ENCODE data around the gene TNFAIP3. TPM values are rescaled to one million over a fixed set of nuclear protein-coding genes. Genes with fewer than 3 reads are reported as not detected.
A peak's percentile ranks its signal among the peaks of the same experiment; 100 is the strongest.

The TNFAIP3 gene
- total and polyA plus RNA-seq, 2 donors (not counting 1 experiment from before 2014, with no cell fraction given), result 86.2 to 92.0 TPM

DNA sequence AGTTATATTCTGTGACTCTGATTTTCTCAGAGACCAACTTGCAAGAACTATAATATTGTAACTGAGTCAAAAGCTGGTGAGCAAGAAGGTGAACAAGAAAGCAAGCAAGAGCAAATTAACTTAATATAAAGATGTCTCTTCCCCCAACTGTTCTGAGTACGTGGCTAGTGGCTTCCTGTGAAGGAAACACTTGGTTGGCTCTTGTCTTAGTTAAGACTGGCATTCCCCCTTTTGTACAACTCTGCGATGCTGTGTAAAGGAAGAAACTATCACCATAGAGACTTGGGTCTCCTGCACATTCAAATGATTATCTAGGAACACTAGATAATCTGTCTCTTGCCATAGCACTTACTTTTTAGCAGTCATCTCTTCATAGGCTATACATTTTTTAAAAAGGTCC, 47.3 kb upstream of the TNFAIP3 start:
- Histone ChIP-seq H3K4me3 (ENCODE audit: control extremely low read depth in 1 of 5, extremely low read depth in 1 of 5, insufficient read depth in 1 of 5, low read depth in 2 of 5, low read length in 4 of 5) (peak overlapping the region in 1 of 5 experiments; percentile 15), H4K20me1 (ENCODE audit: control insufficient read depth, insufficient read depth, low read length, poor library complexity, severe bottlenecking) (no peaks in the 10 kb centered on the region), H3K36me3 (replicated peaks in 1 of 2; ENCODE audit: control extremely low read depth in 1 of 2, control insufficient read depth in 1 of 2, extremely low read depth in 1 of 2, insufficient read depth in 2 of 2, low read length in 1 of 2) (no peaks in the 10 kb centered on the region), H2AFZ (ENCODE audit: insufficient read depth, low read depth, low read length, poor library complexity, severe bottlenecking) (peak overlapping the region; percentile 61), H3K27ac (ENCODE audit: low read length in 2 of 2) (peak overlapping the region; percentile 6 to 56), H3K4me2 (replicated peaks; ENCODE audit: low read depth, low read length, poor library complexity, severe bottlenecking) (peak overlapping the region; percentile 58), H3K79me2 (ENCODE audit: control insufficient read depth, insufficient read depth, low read length) (no peaks in the 10 kb centered on the region), H3K9me3 (ENCODE audit: control extremely low read depth in 1 of 3, control insufficient read depth in 2 of 3, insufficient read depth in 1 of 3, low read length in 2 of 3) (no peaks in the 10 kb centered on the region), H3K27me3 (replicated peaks in 1 of 4; ENCODE audit: control extremely low read depth in 1 of 4, control insufficient read depth in 3 of 4, insufficient read depth in 4 of 4, low read length in 3 of 4) (no peaks in the 10 kb centered on the region), H3K4me1 (ENCODE audit: control insufficient read depth in 2 of 2, insufficient read depth in 2 of 2, low read length in 2 of 2) (peaks cover 26 to 28% of the 10 kb centered on the region in 2 donors), H3K9ac (ENCODE audit: low read length) (peak overlapping the region; percentile 24)
- intact Hi-C loops (cut with micrococcal nuclease), result no loop called here
- Mint-ChIP-seq H3K4me3 (peak overlapping the region; percentile 33), H3K27ac (peak overlapping the region; percentile 16), H3K9me3 (ENCODE audit: insufficient read depth) (no peaks in the 10 kb centered on the region), H3K27me3 (no peaks in the 10 kb centered on the region), H3K4me1 (peaks cover 45% of the 10 kb centered on the region)
- TF ChIP-seq EZH2 (IDR thresholded peaks at IDR 0.05; ENCODE audit: borderline replicate concordance, insufficient read depth, low read depth, low read length, poor library complexity, severe bottlenecking), result no peak
- TF ChIP-seq, protein P1, sequence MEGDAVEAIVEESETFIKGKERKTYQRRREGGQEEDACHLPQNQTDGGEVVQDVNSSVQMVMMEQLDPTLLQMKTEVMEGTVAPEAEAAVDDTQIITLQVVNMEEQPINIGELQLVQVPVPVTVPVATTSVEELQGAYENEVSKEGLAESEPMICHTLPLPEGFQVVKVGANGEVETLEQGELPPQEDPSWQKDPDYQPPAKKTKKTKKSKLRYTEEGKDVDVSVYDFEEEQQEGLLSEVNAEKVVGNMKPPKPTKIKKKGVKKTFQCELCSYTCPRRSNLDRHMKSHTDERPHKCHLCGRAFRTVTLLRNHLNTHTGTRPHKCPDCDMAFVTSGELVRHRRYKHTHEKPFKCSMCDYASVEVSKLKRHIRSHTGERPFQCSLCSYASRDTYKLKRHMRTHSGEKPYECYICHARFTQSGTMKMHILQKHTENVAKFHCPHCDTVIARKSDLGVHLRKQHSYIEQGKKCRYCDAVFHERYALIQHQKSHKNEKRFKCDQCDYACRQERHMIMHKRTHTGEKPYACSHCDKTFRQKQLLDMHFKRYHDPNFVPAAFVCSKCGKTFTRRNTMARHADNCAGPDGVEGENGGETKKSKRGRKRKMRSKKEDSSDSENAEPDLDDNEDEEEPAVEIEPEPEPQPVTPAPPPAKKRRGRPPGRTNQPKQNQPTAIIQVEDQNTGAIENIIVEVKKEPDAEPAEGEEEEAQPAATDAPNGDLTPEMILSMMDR (IDR thresholded peaks at IDR 0.05), result no peak
- WGBS (ENCODE audit: insufficient coverage), result 0% methylated on average over 1 of the region's 2 CpGs
- peak; percentile 55 for ATAC-seq (ENCODE audit: low read depth)
- ChIA-PET CTCF (interaction anchor here (1.0 kb wide), 1 partner anchor 21 kb away, joined by 3 read pairs; no protein-coding TSS in a partner anchor), POLR2A (no interaction called here)
- peak; percentile 71 for DNase-seq

DNA sequence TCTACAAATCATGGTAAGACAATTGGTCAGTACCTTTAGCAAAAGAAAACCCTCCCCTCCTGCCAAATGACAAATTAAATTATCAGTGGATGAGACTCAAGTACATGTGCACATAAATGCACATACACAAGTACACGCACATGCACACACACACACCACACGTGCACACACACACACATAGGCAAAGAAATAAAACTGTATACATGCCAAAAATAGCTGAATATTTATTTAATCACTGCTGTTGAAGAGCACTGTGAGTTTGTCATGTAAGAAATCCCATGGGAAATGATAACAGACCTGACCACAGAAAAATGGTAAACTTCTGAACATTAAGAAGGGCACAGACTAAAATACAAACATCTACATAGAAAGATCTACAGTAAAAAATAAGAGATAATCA, 46.6 kb upstream of the TNFAIP3 start:
- TF ChIP-seq, protein P1 (IDR thresholded peaks at IDR 0.05), result no peak
- TF ChIP-seq EZH2 (IDR thresholded peaks at IDR 0.05; ENCODE audit: borderline replicate concordance, insufficient read depth, low read depth, low read length, poor library complexity, severe bottlenecking), result no peak
- ATAC-seq (ENCODE audit: low read depth), result no peak
- Histone ChIP-seq H3K36me3 (replicated peaks in 1 of 2; ENCODE audit: control extremely low read depth in 1 of 2, control insufficient read depth in 1 of 2, extremely low read depth in 1 of 2, insufficient read depth in 2 of 2, low read length in 1 of 2) (no peaks in the 10 kb centered on the region), H2AFZ (ENCODE audit: insufficient read depth, low read depth, low read length, poor library complexity, severe bottlenecking) (peak overlapping the region; percentile 61), H3K4me1 (ENCODE audit: control insufficient read depth in 2 of 2, insufficient read depth in 2 of 2, low read length in 2 of 2) (peaks cover 26 to 28% of the 10 kb centered on the region in 2 donors), H3K9ac (ENCODE audit: low read length) (peak overlapping the region; percentile 24), H3K27ac (ENCODE audit: low read length in 2 of 2) (peak overlapping the region in 1 of 2 donors; percentile 41), H3K4me3 (ENCODE audit: control extremely low read depth in 1 of 5, extremely low read depth in 1 of 5, insufficient read depth in 1 of 5, low read depth in 2 of 5, low read length in 4 of 5) (no peak overlapping the region), H3K4me2 (replicated peaks; ENCODE audit: low read depth, low read length, poor library complexity, severe bottlenecking) (peak overlapping the region; percentile 58), H4K20me1 (ENCODE audit: control insufficient read depth, insufficient read depth, low read length, poor library complexity, severe bottlenecking) (no peaks in the 10 kb centered on the region), H3K79me2 (ENCODE audit: control insufficient read depth, insufficient read depth, low read length) (no peaks in the 10 kb centered on the region), H3K9me3 (ENCODE audit: control extremely low read depth in 1 of 3, control insufficient read depth in 2 of 3, insufficient read depth in 1 of 3, low read length in 2 of 3) (no peaks in the 10 kb centered on the region), H3K27me3 (replicated peaks in 1 of 4; ENCODE audit: control extremely low read depth in 1 of 4, control insufficient read depth in 3 of 4, insufficient read depth in 4 of 4, low read length in 3 of 4) (no peaks in the 10 kb centered on the region)
- Mint-ChIP-seq H3K27me3 (no peaks in the 10 kb centered on the region), H3K4me1 (peaks cover 45% of the 10 kb centered on the region), H3K27ac (no peak overlapping the region), H3K4me3 (no peak overlapping the region), H3K9me3 (ENCODE audit: insufficient read depth) (no peaks in the 10 kb centered on the region)
- no CpG with 5 or more reads among the region's 2 CpGs for WGBS (ENCODE audit: insufficient coverage)
- no peak for DNase-seq
- ChIA-PET CTCF (interaction anchor here (1.0 kb wide), 1 partner anchor 21 kb away, joined by 3 read pairs; no protein-coding TSS in a partner anchor), POLR2A (no interaction called here)
- intact Hi-C loops (cut with micrococcal nuclease), result no loop called here
